Measurements from ENCODE around the gene COPS6. TPM values are rescaled to one million over a fixed set of nuclear protein-coding genes. Genes with fewer than 3 reads are reported as not detected.

Gene COPS6
- polyA plus RNA-seq, 1 experiment = 234 TPM

- TF ChIP-seq CTCF (IDR thresholded peaks at IDR 0.05; ENCODE audit: insufficient read depth, low read depth, low read length) = no peak
- Histone ChIP-seq H3K4me3 (ENCODE audit: low read depth, low read length) (no peak overlapping the region), H3K27me3 (ENCODE audit: control insufficient read depth, insufficient read depth, low read length) (no peaks in the 10 kb centered on the region), H3K36me3 (ENCODE audit: control insufficient read depth, insufficient read depth, low read length) (peaks cover 16% of the 10 kb centered on the region)
- DNase-seq (ENCODE audit: low read depth) = no peak
- CTCF ChIA-PET = interaction anchor here (1.0 kb wide), 1 partner anchor 71 kb away, joined by 3 read pairs; no protein-coding TSS in a partner anchor
- POLR2A ChIA-PET = no interaction called here
Observed at GRCh38 chr7:100061518-100062193, 27.1 kb upstream of the COPS6 start.

GRCh38 chr7:100063376-100063775 lies 25.4 kb upstream of the COPS6 start:
- H3K4me3 ChIP-seq (ENCODE audit: low read depth, low read length) = no peak overlapping the region
- no peak for DNase-seq (ENCODE audit: low read depth)
- no peak for TF ChIP-seq CTCF (IDR thresholded peaks at IDR 0.05; ENCODE audit: insufficient read depth, low read depth, low read length)
- ChIA-PET POLR2A (no interaction called here), CTCF (no interaction called here)
- peaks cover 10% of the 10 kb centered on the region for H3K36me3 ChIP-seq (ENCODE audit: control insufficient read depth, insufficient read depth, low read length)
- H3K27me3 ChIP-seq (ENCODE audit: control insufficient read depth, insufficient read depth, low read length) = no peaks in the 10 kb centered on the region

- Histone ChIP-seq H3K36me3 (ENCODE audit: control insufficient read depth, insufficient read depth, low read length) (peaks cover 11% of the 10 kb centered on the region), H3K27me3 (ENCODE audit: control insufficient read depth, insufficient read depth, low read length) (no peaks in the 10 kb centered on the region), H3K4me3 (ENCODE audit: low read depth, low read length) (no peak overlapping the region)
- no peak for TF ChIP-seq CTCF (IDR thresholded peaks at IDR 0.05; ENCODE audit: insufficient read depth, low read depth, low read length)
- no peak for DNase-seq (ENCODE audit: low read depth)
- CTCF ChIA-PET = no interaction called here
- POLR2A ChIA-PET = no interaction called here
Observed at GRCh38 chr7:100064162-100064561, 24.6 kb upstream of the COPS6 start.

GRCh38 chr7:100065452-100066186 lies 23.1 kb upstream of the COPS6 start:
- Histone ChIP-seq H3K4me3 (ENCODE audit: low read depth, low read length) (no peak overlapping the region), H3K36me3 (ENCODE audit: control insufficient read depth, insufficient read depth, low read length) (peaks cover 19% of the 10 kb centered on the region), H3K27me3 (ENCODE audit: control insufficient read depth, insufficient read depth, low read length) (no peaks in the 10 kb centered on the region)
- ChIA-PET CTCF (interaction anchor here (1.1 kb wide), 1 partner anchor 12 kb away, joined by 3 read pairs; no protein-coding TSS in a partner anchor), POLR2A (no interaction called here)
- TF ChIP-seq CTCF (IDR thresholded peaks at IDR 0.05; ENCODE audit: insufficient read depth, low read depth, low read length) = no peak
- DNase-seq (ENCODE audit: low read depth) = no peak

GRCh38 chr7:100066953-100067352 lies 21.8 kb upstream of the COPS6 start:
- POLR2A ChIA-PET = no interaction called here
- CTCF ChIA-PET = interaction anchor here (1.1 kb wide), 2 partner anchors 11 to 14 kb away, joined by 3 to 5 read pairs; no protein-coding TSS in a partner anchor

More at GRCh38 chr7:100066953-100067352, 21.8 kb upstream of the COPS6 start:
- Histone ChIP-seq H3K4me3 (ENCODE audit: low read depth, low read length) (no peak overlapping the region), H3K36me3 (ENCODE audit: control insufficient read depth, insufficient read depth, low read length) (peaks cover 27% of the 10 kb centered on the region), H3K27me3 (ENCODE audit: control insufficient read depth, insufficient read depth, low read length) (no peaks in the 10 kb centered on the region)
- DNase-seq (ENCODE audit: low read depth) = no peak
- TF ChIP-seq CTCF (IDR thresholded peaks at IDR 0.05; ENCODE audit: insufficient read depth, low read depth, low read length) = no peak

Measured in BJ (cell line).